Loucy (cell line): ENCODE measurements around the gene FBXO30.

Experiments used
- CTCF ChIP-seq: fragments of 200-600 bp; sonication (generic); conservative IDR thresholded peaks from 2 replicates; pipeline ENCODE4 v1.5.1; 2014; ENCODE audit warnings: mild to moderate bottlenecking, antibody characterized with exemption, low read length
- EZH2phosphoT487 ChIP-seq: fragments of 200-600 bp; IDR thresholded peaks from 2 replicates; pipeline ENCODE4 v1.6.1; 2018; ENCODE audit warnings: antibody characterized with exemption, mild to moderate bottlenecking, moderate library complexity, borderline replicate concordance

- TF ChIP-seq EZH2phosphoT487 = no peak
- no peak for TF ChIP-seq CTCF
These were observed 4.2 kb upstream of the FBXO30 start for GRCh38 chr6:145818796-145819195.
